HG02973 (cell line): ENCODE measurements around the gene CTDSP2.
"Not testable (repeated sequence)": the region's sequence is repeated elsewhere in the genome, so short reads cannot be mapped to it uniquely, and the experiment has no call there.

ENCODE experiments used
- ATAC-seq: cut with Tn5 transposase; IDR thresholded peaks from one replicate; pipeline ENCODE4 v1.9.1; 2021; ENCODE audit warnings: moderate library complexity; ENCODE audit not compliant: unreplicated experiment

Gene CTDSP2

GRCh38 chr12:57882575-57882974 is 36.0 kb upstream of the CTDSP2 start:
- ATAC-seq = no peak

- ATAC-seq = no peak
These were observed 34.9 kb upstream of the CTDSP2 start for GRCh38 chr12:57881475-57881874.

- not testable (repeated sequence) for ATAC-seq
These were observed 34.5 kb upstream of the CTDSP2 start for GRCh38 chr12:57881035-57881434.

- ATAC-seq = no peak
These were observed 31.3 kb upstream of the CTDSP2 start for GRCh38 chr12:57877876-57878275.

- no peak for ATAC-seq
These were observed 29.4 kb upstream of the CTDSP2 start for GRCh38 chr12:57875753-57876547.

- ATAC-seq = no peak
These were observed 27.9 kb upstream of the CTDSP2 start for GRCh38 chr12:57874166-57875108.

- no peak for ATAC-seq
These were observed 25.8 kb upstream of the CTDSP2 start for GRCh38 chr12:57872362-57872761.

- no peak for ATAC-seq
These were observed 23.4 kb upstream of the CTDSP2 start for GRCh38 chr12:57869927-57870318.

- no peak for ATAC-seq
These were observed 22.9 kb upstream of the CTDSP2 start for GRCh38 chr12:57869298-57869926.

GRCh38 chr12:57868851-57869268 is 22.3 kb upstream of the CTDSP2 start:
- ATAC-seq = no peak

- ATAC-seq = no peak
These were observed 21.7 kb upstream of the CTDSP2 start for GRCh38 chr12:57868221-57868620.

- ATAC-seq = no peak
These were observed 19.9 kb upstream of the CTDSP2 start for GRCh38 chr12:57866308-57867019.

- peak; percentile 48 for ATAC-seq
These were observed 18.7 kb upstream of the CTDSP2 start for GRCh38 chr12:57865084-57865751.

- no peak for ATAC-seq
These were observed 18.0 kb upstream of the CTDSP2 start for GRCh38 chr12:57864442-57865083.

GRCh38 chr12:57863676-57864075 is 17.1 kb upstream of the CTDSP2 start:
- ATAC-seq = no peak

- no peak for ATAC-seq
These were observed 15.4 kb upstream of the CTDSP2 start for GRCh38 chr12:57861967-57862366.

GRCh38 chr12:57860883-57861282 is 14.4 kb upstream of the CTDSP2 start:
- ATAC-seq = not testable (repeated sequence)

GRCh38 chr12:57859121-57859520 is 12.6 kb upstream of the CTDSP2 start:
- no peak for ATAC-seq

- ATAC-seq = not testable (repeated sequence)
These were observed 11.6 kb upstream of the CTDSP2 start for GRCh38 chr12:57858123-57858522.

- ATAC-seq = no peak
These were observed 8.4 kb upstream of the CTDSP2 start for GRCh38 chr12:57854965-57855364.
